ENCODE results near the gene RBM4B. TPM values are rescaled to one million over a fixed set of nuclear protein-coding genes. Genes with fewer than 3 reads are reported as not detected.

Gene RBM4B
- total and polyA plus RNA-seq, 2 of the 13 experiments (the other 11 are each of a cell fraction or from before 2014, with no cell fraction given) = 25.8 to 32.4 TPM

- TF ChIP-seq, protein P1, sequence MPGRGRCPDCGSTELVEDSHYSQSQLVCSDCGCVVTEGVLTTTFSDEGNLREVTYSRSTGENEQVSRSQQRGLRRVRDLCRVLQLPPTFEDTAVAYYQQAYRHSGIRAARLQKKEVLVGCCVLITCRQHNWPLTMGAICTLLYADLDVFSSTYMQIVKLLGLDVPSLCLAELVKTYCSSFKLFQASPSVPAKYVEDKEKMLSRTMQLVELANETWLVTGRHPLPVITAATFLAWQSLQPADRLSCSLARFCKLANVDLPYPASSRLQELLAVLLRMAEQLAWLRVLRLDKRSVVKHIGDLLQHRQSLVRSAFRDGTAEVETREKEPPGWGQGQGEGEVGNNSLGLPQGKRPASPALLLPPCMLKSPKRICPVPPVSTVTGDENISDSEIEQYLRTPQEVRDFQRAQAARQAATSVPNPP (CRISPR knock-in tag; IDR thresholded peaks at IDR 0.05) = no peak
- TF ChIP-seq ATRX (CRISPR knock-in tag; IDR thresholded peaks at IDR 0.05; ENCODE audit: borderline replicate concordance) (no peak), GMEB2 (CRISPR knock-in tag; IDR thresholded peaks at IDR 0.05; ENCODE audit: low read depth) (0 out of 2 replicates have a peak, but pooled peaks have one; percentile 30), RFX1 (IDR thresholded peaks at IDR 0.05) (no peak), RBAK (CRISPR knock-in tag; IDR thresholded peaks at IDR 0.05) (no peak), HOXA9 (CRISPR knock-in tag; IDR thresholded peaks at IDR 0.05; ENCODE audit: borderline replicate concordance) (no peak), AFF4 (CRISPR knock-in tag; IDR thresholded peaks at IDR 0.05) (no peak), RNF2 (conservative IDR thresholded peaks at IDR 0.05; ENCODE audit: low read depth) (no peak), RAD21 (CRISPR knock-in tag; IDR thresholded peaks at IDR 0.05) (no peak), GATA4 (IDR thresholded peaks at IDR 0.05; ENCODE audit: borderline replicate concordance, low read depth) (no peak), TEAD3 (CRISPR knock-in tag; optimal IDR thresholded peaks at IDR 0.05; ENCODE audit: borderline replicate concordance) (peak; percentile 61), SMAD3 (CRISPR knock-in tag; IDR thresholded peaks at IDR 0.05) (peak; percentile 48; the same call in 1 of the 2 replicates), NR3C1 (CRISPR knock-in tag; IDR thresholded peaks at IDR 0.05) (no peak)
- TF ChIP-seq, protein P2, sequence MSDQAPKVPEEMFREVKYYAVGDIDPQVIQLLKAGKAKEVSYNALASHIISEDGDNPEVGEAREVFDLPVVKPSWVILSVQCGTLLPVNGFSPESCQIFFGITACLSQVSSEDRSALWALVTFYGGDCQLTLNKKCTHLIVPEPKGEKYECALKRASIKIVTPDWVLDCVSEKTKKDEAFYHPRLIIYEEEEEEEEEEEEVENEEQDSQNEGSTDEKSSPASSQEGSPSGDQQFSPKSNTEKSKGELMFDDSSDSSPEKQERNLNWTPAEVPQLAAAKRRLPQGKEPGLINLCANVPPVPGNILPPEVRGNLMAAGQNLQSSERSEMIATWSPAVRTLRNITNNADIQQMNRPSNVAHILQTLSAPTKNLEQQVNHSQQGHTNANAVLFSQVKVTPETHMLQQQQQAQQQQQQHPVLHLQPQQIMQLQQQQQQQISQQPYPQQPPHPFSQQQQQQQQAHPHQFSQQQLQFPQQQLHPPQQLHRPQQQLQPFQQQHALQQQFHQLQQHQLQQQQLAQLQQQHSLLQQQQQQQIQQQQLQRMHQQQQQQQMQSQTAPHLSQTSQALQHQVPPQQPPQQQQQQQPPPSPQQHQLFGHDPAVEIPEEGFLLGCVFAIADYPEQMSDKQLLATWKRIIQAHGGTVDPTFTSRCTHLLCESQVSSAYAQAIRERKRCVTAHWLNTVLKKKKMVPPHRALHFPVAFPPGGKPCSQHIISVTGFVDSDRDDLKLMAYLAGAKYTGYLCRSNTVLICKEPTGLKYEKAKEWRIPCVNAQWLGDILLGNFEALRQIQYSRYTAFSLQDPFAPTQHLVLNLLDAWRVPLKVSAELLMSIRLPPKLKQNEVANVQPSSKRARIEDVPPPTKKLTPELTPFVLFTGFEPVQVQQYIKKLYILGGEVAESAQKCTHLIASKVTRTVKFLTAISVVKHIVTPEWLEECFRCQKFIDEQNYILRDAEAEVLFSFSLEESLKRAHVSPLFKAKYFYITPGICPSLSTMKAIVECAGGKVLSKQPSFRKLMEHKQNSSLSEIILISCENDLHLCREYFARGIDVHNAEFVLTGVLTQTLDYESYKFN (CRISPR knock-in tag; conservative IDR thresholded peaks at IDR 0.05) = 0 out of 2 replicates have a peak, but pooled peaks have one; percentile 11
- TF ChIP-seq, protein P3, sequence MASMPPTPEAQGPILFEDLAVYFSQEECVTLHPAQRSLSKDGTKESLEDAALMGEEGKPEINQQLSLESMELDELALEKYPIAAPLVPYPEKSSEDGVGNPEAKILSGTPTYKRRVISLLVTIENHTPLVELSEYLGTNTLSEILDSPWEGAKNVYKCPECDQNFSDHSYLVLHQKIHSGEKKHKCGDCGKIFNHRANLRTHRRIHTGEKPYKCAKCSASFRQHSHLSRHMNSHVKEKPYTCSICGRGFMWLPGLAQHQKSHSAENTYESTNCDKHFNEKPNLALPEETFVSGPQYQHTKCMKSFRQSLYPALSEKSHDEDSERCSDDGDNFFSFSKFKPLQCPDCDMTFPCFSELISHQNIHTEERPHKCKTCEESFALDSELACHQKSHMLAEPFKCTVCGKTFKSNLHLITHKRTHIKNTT (CRISPR knock-in tag; IDR thresholded peaks at IDR 0.05) = no peak
- TF ChIP-seq, protein P4, sequence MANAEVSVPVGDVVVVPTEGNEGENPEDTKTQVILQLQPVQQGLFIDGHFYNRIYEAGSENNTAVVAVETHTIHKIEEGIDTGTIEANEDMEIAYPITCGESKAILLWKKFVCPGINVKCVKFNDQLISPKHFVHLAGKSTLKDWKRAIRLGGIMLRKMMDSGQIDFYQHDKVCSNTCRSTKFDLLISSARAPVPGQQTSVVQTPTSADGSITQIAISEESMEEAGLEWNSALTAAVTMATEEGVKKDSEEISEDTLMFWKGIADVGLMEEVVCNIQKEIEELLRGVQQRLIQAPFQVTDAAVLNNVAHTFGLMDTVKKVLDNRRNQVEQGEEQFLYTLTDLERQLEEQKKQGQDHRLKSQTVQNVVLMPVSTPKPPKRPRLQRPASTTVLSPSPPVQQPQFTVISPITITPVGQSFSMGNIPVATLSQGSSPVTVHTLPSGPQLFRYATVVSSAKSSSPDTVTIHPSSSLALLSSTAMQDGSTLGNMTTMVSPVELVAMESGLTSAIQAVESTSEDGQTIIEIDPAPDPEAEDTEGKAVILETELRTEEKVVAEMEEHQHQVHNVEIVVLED (CRISPR knock-in tag; IDR thresholded peaks at IDR 0.05; ENCODE audit: borderline replicate concordance) = peak; percentile 89
Measured at GRCh38 chr11:66677599-66678375, at the start of gene RBM4B (continued).

All from HepG2 (cell line).